A549 treated with GW870086 at 1 μM for 4 hours (cell line): Measurements from ENCODE around the gene PRR5L. TPM values are rescaled to one million over a fixed set of nuclear protein-coding genes. Genes with fewer than 3 reads are reported as not detected.

Experiments
- total RNA-seq: library from RNA; stranded (reverse); fragments of 200-300 nt; extraction: Qiagen RNA extraction; gene quantifications from 5 replicates; pipeline ENCODE4 v1.2.3, GENCODE V29; 2022; ENCODE audit warnings: low read depth

PRR5L gene, protein sequence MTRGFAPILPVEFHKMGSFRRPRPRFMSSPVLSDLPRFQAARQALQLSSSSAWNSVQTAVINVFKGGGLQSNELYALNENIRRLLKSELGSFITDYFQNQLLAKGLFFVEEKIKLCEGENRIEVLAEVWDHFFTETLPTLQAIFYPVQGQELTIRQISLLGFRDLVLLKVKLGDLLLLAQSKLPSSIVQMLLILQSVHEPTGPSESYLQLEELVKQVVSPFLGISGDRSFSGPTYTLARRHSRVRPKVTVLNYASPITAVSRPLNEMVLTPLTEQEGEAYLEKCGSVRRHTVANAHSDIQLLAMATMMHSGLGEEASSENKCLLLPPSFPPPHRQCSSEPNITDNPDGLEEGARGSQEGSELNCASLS
- 11.2 to 16.1 TPM (median 13.2 TPM) in 5 replicates for total RNA-seq

DNA sequence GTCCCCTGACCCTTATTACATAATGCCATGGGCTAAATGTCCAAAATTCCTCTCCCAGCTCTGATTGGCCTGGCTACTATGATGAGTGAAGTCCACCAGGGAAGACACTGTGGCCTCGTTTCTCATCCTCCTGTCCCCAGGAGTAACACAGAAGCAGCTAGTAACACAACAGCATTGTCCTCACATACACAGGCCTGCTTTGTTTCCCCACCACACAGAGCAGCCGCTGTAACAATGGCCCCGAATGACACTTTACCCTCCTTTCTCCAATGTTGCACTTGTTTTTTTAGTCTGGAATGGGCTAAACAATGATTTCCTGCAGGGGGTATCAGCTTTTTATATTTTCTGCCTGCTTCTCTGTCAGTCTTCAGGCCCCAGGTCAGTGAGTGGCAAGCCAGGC, at the start of gene PRR5L:
Gene PRR5L, plus strand, starts transcription at position 363 of the 400 bp plus-strand sequence. CDS start 104,834 bp downstream, outside the sequence.

DNA sequence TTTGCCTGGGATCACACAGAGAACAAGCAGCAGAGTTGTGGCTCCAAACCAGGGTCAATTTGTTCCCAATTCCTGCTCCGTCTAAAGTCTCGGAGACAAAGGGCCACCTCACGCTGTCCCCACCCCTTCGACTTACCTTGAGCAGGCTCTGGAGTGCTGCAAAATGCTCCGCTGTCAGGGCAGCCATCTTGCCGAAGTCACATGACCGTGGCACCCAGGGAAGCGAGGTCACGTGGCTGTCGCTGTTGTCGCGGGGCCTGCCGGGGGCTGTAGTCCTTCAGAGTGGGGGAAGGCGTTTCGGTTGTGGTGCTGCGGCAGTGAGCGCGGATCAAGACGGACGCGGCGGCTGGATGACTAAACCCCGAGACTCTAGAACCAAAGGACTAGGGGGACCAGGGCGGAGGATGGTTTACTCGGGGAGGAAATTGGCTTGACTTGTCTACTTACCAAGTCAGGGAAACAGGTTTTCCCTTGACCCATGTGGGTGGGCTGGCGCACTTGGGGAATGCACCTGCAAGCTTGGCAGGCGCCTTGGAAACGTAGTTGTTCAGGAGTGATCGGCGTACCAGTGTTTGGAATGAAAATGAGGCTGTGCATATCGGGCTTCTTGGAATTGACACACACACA, 6.7 kb upstream of the PRR5L start, which contains the start of gene COMMD9:
Gene COMMD9, minus strand, starts transcription at position 199 of the 627 bp plus-strand sequence. Its CDS starts 12 bp downstream, at position 187.

DNA sequence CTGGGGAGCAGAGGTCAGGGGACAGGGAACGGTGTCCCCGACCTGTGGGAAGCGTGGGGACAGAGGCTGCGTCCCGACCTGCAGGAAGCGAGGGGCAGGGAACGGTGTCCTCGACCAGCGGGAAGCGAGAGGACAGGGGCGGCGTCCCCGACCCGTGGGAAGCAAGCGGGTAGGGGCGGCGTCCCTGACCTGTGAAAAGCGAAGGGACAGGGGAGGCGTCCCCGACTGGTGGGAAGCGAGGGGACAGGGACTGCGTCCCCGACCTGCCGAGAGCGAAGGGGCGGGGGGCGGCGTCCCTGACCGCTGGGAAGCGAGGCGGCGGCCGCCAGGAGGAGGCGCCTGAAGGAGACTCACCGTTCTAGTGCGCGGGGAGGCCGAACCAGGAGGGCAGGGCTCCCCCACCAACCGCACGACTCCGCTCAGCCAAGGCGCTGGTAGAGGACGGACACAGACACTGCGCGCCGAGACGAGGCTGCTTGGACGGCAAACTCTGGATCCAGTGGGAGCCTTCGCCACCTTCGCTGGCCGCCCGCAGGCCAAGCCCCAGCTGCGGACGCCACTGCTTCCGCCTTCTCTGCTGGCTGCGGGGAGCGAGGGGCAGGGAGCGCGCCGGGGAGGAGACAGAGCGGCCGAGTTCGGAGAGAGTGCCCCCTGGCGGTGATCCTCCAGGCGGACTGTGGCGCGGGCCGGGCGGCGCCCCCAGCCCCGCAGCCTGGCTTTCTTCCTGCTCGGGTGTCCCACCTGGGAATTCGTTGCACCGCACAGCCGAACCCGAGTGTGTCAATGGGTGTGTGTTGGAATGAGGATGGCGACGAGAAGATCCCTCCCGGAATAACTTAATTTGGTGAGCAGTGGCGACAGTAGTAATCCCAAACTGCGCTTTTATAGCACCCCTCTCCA, 213.9 kb downstream of the PRR5L start, which contains the start of gene TRAF6:
Gene TRAF6, minus strand, starts transcription at position 579 of the 900 bp plus-strand sequence. CDS start 8,757 bp downstream, outside the sequence.

Other genes with a start within 250 kb of the PRR5L start
- gene COMMD9, start 6.9 kb upstream of the PRR5L start, total RNA-seq = 38.0 to 58.6 TPM (median 52.6 TPM) in 5 replicates
- 5.9 to 8.2 TPM (median 7.7 TPM) in 5 replicates for gene TRAF6, start 214.0 kb downstream of the PRR5L start, total RNA-seq